H1 (cell line): ENCODE measurements around the gene KCNJ5. TPM values are rescaled to one million over a fixed set of nuclear protein-coding genes. Genes with fewer than 3 reads are reported as not detected.

Source experiments
- CTCF ChIA-PET: fragments of 300-600 bp; sonication (Branson Sonifier 250); formaldehyde crosslinking; loops from one replicate; lab custom pipeline; 2021; ENCODE audit not compliant: partially characterized antibody; lab: Charles Lee
- POLR2A ChIA-PET: fragments of 300-600 bp; sonication (Branson Sonifier 250); formaldehyde crosslinking; loops from one replicate; lab custom pipeline; 2021; ENCODE audit warnings: inconsistent platforms; ENCODE audit not compliant: partially characterized antibody; lab: Charles Lee
- DNase-seq, 2 experiments: peaks; one replicate each; pipeline versions ENCODE4 v3.0.0 to v3.0.0-alpha.2; 2010 to 2022; ENCODE audit warnings: low spot score in 2 of 2, low read depth in 1 of 2, mixed read lengths in 1 of 2
- FAIRE-seq: peaks from 2 replicates; lab custom pipeline; 2011; peaks lifted over from hg19 to GRCh38; lab: Jason Lieb, UNC
- H2AFZ ChIP-seq: 2 replicates; pipeline ENCODE4 v1.8.1; 2012; ENCODE audit warnings: low read length, inconsistent platforms
- H2AK5ac ChIP-seq: 2 replicates; pipeline ENCODE4 v1.6.1; 2013; ENCODE audit warnings: low read depth, low read length
- H2BK120ac ChIP-seq: replicated peaks from 2 replicates; pipeline ENCODE3; 2013; ENCODE audit warnings: low read depth, low read length, inconsistent platforms
- H2BK12ac ChIP-seq: 2 replicates; pipeline ENCODE4 v1.6.1; 2013; ENCODE audit warnings: low read depth, low read length
- H2BK15ac ChIP-seq: 2 replicates; pipeline ENCODE4 v1.6.1; 2013; ENCODE audit warnings: low read length
- H2BK20ac ChIP-seq: 2 replicates; pipeline ENCODE4 v1.6.1; 2013; ENCODE audit warnings: low read length
- H2BK5ac ChIP-seq: 2 replicates; pipeline ENCODE4 v1.6.1; 2013; ENCODE audit warnings: low read depth, low read length
- H3K14ac ChIP-seq: 2 replicates; pipeline ENCODE4 v1.6.1; 2013; ENCODE audit warnings: inconsistent platforms; ENCODE audit not compliant: insufficient read length
- H3K18ac ChIP-seq: 2 replicates; pipeline ENCODE4 v1.6.1; 2013; ENCODE audit warnings: low read length; ENCODE audit errors: extremely low read depth
- H3K23ac ChIP-seq: 2 replicates; pipeline ENCODE4 v1.6.1; 2013; ENCODE audit warnings: inconsistent platforms; ENCODE audit not compliant: insufficient read length
- H3K23me2 ChIP-seq: 2 replicates; pipeline ENCODE4 v1.6.1; 2013; ENCODE audit warnings: low read depth, low read length
- H3K27ac ChIP-seq: 2 replicates; pipeline ENCODE4 v1.6.1; 2011; ENCODE audit warnings: low read depth, low read length, inconsistent platforms
- H3K27me3 ChIP-seq, 4 experiments: replicated peaks in 1 of 4; 1 replicate in 1 of 4; 2 replicates in 3 of 4; pipeline versions ENCODE4 v1.6.1 to v1.8.1; 2011 to 2013; ENCODE audit warnings: low read length in 3 of 4, mild to moderate bottlenecking in 3 of 4, inconsistent platforms in 2 of 4, mixed read lengths in 2 of 4, moderate library complexity in 1 of 4; ENCODE audit not compliant: control insufficient read depth in 3 of 4, insufficient read depth in 3 of 4; ENCODE audit errors: extremely low read depth in 1 of 4
- H3K36me3 ChIP-seq, 4 experiments: 2 replicates each; pipeline versions ENCODE4 v1.6.1 to v1.8.1; 2011 to 2013; ENCODE audit warnings: mild to moderate bottlenecking in 4 of 4, low read length in 3 of 4, moderate library complexity in 2 of 4, control low read depth in 1 of 4, inconsistent platforms in 1 of 4; ENCODE audit not compliant: insufficient read depth in 4 of 4, control insufficient read depth in 2 of 4
- H3K4ac ChIP-seq: replicated peaks from 2 replicates; pipeline ENCODE3; 2013; ENCODE audit warnings: low read length, low read depth, mixed read lengths, inconsistent platforms; ENCODE audit not compliant: insufficient read length
- H3K4me1 ChIP-seq, 4 experiments: replicated peaks in 1 of 4; 1 replicate in 1 of 4; 2 replicates in 3 of 4; pipeline versions ENCODE4 v1.6.1 to v1.8.1; 2011 to 2013; ENCODE audit warnings: low read length in 3 of 4, inconsistent platforms in 2 of 4, mixed read lengths in 1 of 4; ENCODE audit not compliant: insufficient read depth in 4 of 4, control insufficient read depth in 3 of 4
- H3K4me2 ChIP-seq, 2 experiments: 2 replicates each; pipeline versions ENCODE4 v1.6.1 to v1.8.1; 2011 to 2013; ENCODE audit warnings: low read depth in 2 of 2, low read length in 2 of 2, control low read depth in 1 of 2, inconsistent platforms in 1 of 2, mild to moderate bottlenecking in 1 of 2; ENCODE audit not compliant: insufficient read depth in 1 of 2
- H3K4me3 ChIP-seq, 4 experiments: fragments of 200-600, 300-600 bp in 1 of 4; sonication (generic), shearing (Covaris generic), sonication (Bioruptor Twin) in 1 of 4; 2 replicates each; pipeline versions ENCODE4 v1.5.1 to v1.8.1; 2011 to 2016; ENCODE audit warnings: low read length in 4 of 4, low read depth in 3 of 4, control low read depth in 2 of 4, inconsistent platforms in 2 of 4, mild to moderate bottlenecking in 2 of 4, mixed read lengths in 1 of 4, moderate library complexity in 1 of 4; ENCODE audit not compliant: insufficient read depth in 2 of 4; ENCODE audit errors: extremely low read depth in 1 of 4
- H3K56ac ChIP-seq: replicated peaks from 2 replicates; pipeline ENCODE3; 2013; ENCODE audit warnings: low read depth, mild to moderate bottlenecking, mixed read lengths, low read length, inconsistent platforms; ENCODE audit not compliant: insufficient read length
- H3K79me1 ChIP-seq: 2 replicates; pipeline ENCODE4 v1.6.1; 2013; ENCODE audit warnings: low read depth, low read length, control low read depth
- H3K79me2 ChIP-seq, 2 experiments: 2 replicates each; pipeline versions ENCODE4 v1.6.1 to v1.8.1; 2012 to 2013; ENCODE audit warnings: low read length in 2 of 2, mild to moderate bottlenecking in 2 of 2, inconsistent platforms in 1 of 2; ENCODE audit not compliant: insufficient read depth in 2 of 2, control insufficient read depth in 1 of 2
- H3K9ac ChIP-seq, 4 experiments: replicated peaks in 1 of 4; 1 replicate in 1 of 4; 2 replicates in 3 of 4; pipeline versions ENCODE4 v1.6.1 to v1.8.1; 2011 to 2013; ENCODE audit warnings: low read depth in 3 of 4, low read length in 3 of 4, control low read depth in 2 of 4, mild to moderate bottlenecking in 2 of 4, moderate library complexity in 2 of 4, inconsistent platforms in 1 of 4; ENCODE audit errors: extremely low read depth in 1 of 4
- H3K9me3 ChIP-seq, 2 experiments: 2 replicates each; pipeline versions ENCODE4 v1.6.1 to v1.8.1; 2012 to 2013; ENCODE audit warnings: mild to moderate bottlenecking in 2 of 2, moderate library complexity in 2 of 2, control low read depth in 1 of 2, inconsistent platforms in 1 of 2, low read depth in 1 of 2, low read length in 1 of 2, mixed read lengths in 1 of 2; ENCODE audit not compliant: insufficient read depth in 2 of 2
- H4K20me1 ChIP-seq, 2 experiments: replicated peaks in 1 of 2; 2 replicates each; pipeline versions ENCODE3 to v1.8.1; 2011 to 2013; ENCODE audit warnings: inconsistent platforms in 2 of 2, low read length in 2 of 2, mild to moderate bottlenecking in 1 of 2; ENCODE audit not compliant: insufficient read depth in 2 of 2, control insufficient read depth in 1 of 2
- H4K5ac ChIP-seq: 2 replicates; pipeline ENCODE4 v1.6.1; 2013; ENCODE audit warnings: low read length, low read depth, mixed read lengths, inconsistent platforms; ENCODE audit not compliant: insufficient read length
- H4K8ac ChIP-seq: 2 replicates; pipeline ENCODE4 v1.8.0; 2013; ENCODE audit warnings: mild to moderate bottlenecking, moderate library complexity, low read length, inconsistent platforms; ENCODE audit not compliant: insufficient read depth; ENCODE audit errors: extremely low read depth
- H4K91ac ChIP-seq: replicated peaks from 2 replicates; pipeline ENCODE3; 2013; ENCODE audit warnings: low read length, mixed read lengths, inconsistent platforms; ENCODE audit not compliant: insufficient read length
- BRCA1 ChIP-seq: IDR thresholded peaks from 2 replicates; pipeline ENCODE4 v1.6.1; 2012; ENCODE audit warnings: low read depth, low read length, improper control_type of control experiment
- JUN ChIP-seq: IDR thresholded peaks from 2 replicates; pipeline ENCODE4 v1.6.1; 2011; ENCODE audit warnings: low read depth, mild to moderate bottlenecking, improper control_type of control experiment, low read length
- KDM5A ChIP-seq: fragments of 200-600 bp; IDR thresholded peaks from 2 replicates; pipeline ENCODE4 v1.7.1; 2012; ENCODE audit warnings: mild to moderate bottlenecking, low read length, inconsistent platforms, mixed read lengths
- MAFK ChIP-seq: IDR thresholded peaks from 2 replicates; pipeline ENCODE4 v1.6.1; 2012; ENCODE audit warnings: low read depth, mild to moderate bottlenecking, improper control_type of control experiment, low read length
- POLR2AphosphoS5 ChIP-seq: IDR thresholded peaks from 2 replicates; pipeline ENCODE4 v1.6.1; 2011; ENCODE audit warnings: low read depth, low read length
- RNF2 ChIP-seq: fragments of 200-900, 300-1000 bp; sonication (generic); IDR thresholded peaks from 2 replicates; pipeline ENCODE4 v1.7.1; 2016; ENCODE audit warnings: borderline replicate concordance, low read depth, mild to moderate bottlenecking, antibody characterized with exemption, low read length; ENCODE audit not compliant: poor library complexity, severe bottlenecking; ENCODE audit errors: missing control alignments
- SAP30 ChIP-seq: fragments of 300-600 bp; sonication (generic); IDR thresholded peaks from 2 replicates; pipeline ENCODE4 v1.7.1; 2012; ENCODE audit warnings: low read length, moderate library complexity, mild to moderate bottlenecking, inconsistent platforms; ENCODE audit not compliant: insufficient read depth, insufficient replicate concordance
- SP2 ChIP-seq: IDR thresholded peaks from 2 replicates; pipeline ENCODE4 v1.6.1; 2012; ENCODE audit warnings: mild to moderate bottlenecking, low read length, inconsistent platforms
- TAF1 ChIP-seq: IDR thresholded peaks from 2 replicates; pipeline ENCODE4 v1.6.1; 2011; ENCODE audit warnings: mild to moderate bottlenecking, low read depth, low read length
- TCF12 ChIP-seq: IDR thresholded peaks from 2 replicates; pipeline ENCODE4 v1.6.1; 2011; ENCODE audit warnings: low read depth, mild to moderate bottlenecking, low read length
- TEAD4 ChIP-seq: IDR thresholded peaks from 2 replicates; pipeline ENCODE4 v1.6.1; 2012; ENCODE audit warnings: low read depth, low read length, inconsistent platforms, mixed read lengths
- YY1 ChIP-seq: IDR thresholded peaks from 2 replicates; pipeline ENCODE4 v1.6.1; 2011; ENCODE audit warnings: low read depth, mild to moderate bottlenecking, low read length
- whole genome bisulfite sequencing, 2 experiments: shearing (Covaris generic) in 1 of 2; methylation state at CpG; one replicate each; pipeline versions ENCODE4 v1.1.6 to v1.1.7; 2013 to 2015; ENCODE audit warnings: low lambda C conversion rate in 2 of 2, mixed read lengths in 2 of 2, inconsistent platforms in 1 of 2, low coverage in 1 of 2, missing lambda C conversion rate in 1 of 2; ENCODE audit not compliant: insufficient replicate concordance in 2 of 2, insufficient coverage in 1 of 2, insufficient read length in 1 of 2; ENCODE audit errors: extremely low coverage in 1 of 2, missing lambda C conversion rate in 1 of 2; 5-methylcytosine and 5-hydroxymethylcytosine counted together
- polyA plus RNA-seq, 7 experiments: library from polyadenylated mRNA; depleted of rRNA in 3 of 7; stranded (reverse) in 5 of 7; unstranded in 2 of 7; fragments of >200 nt in 5 of 7; fragments of 200-250 nt in 2 of 7; gene quantifications; 1 replicate in 5 of 7; 2 replicates in 1 of 7; 4 replicates in 1 of 7; pipeline versions ENCODE4 v1.2.1 to v1.2.3, GENCODE V29; 2011 to 2013; ENCODE audit warnings: missing spikeins in 2 of 7, mixed read lengths in 2 of 7
- total RNA-seq: library from RNA; stranded (reverse); fragmentation: NEBNext Ultra II Directional; extraction: Animal tissue kit (Norgen Biotek cat#: 25700); gene quantifications from 2 replicates; pipeline ENCODE4 v1.2.1, GENCODE V29; 2021

Gene KCNJ5
- total and polyA plus RNA-seq, 2 of the 8 experiments (the other 6 are each of a cell fraction or from before 2014, with no cell fraction given), result 0.05 TPM; not detected in 1

DNA sequence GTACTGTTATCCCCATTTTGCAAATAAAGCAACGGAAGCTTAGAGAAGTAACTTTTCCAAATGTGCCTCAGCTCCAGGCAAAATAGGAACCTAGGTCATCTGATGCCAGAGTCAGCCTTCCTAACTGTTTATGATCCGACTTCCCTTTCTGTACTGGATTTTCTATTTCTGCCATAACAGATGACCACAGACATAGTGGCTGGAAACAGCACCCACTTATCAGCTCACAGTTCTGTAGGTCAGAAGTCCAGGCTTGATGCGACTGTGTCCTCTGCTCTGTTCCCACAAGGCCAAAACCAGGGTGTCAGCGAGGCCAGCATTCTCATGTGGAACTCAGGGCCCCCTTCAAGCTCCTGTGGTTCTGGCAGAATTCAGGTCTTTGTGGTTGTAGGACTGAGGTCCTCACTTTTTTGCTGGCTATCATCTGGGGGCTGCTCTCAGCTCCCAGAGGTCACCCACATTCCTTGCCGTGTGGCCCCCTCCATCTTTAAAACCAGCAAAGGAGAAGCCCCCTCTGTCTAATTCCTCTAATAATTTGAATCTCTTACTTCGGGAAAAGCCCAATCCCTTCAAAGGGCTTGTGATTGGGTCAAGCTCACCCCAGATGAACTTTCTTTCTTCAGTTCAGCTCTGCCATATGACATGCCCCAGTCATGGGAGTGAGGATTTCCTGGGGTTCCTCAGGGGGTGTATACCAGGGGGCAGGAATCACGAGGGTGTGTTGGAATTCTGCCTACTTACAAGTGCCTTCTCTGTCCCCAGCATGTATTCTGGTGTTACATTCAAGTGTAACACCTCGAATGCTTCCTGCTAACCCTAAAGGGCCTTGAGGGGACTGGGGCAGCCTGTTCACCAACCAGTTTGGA is 15.3 kb downstream of the KCNJ5 start:
- no peak overlapping the region for H3K56ac ChIP-seq
- H3K4ac ChIP-seq, result no peak overlapping the region
- POLR2A ChIA-PET, result interaction anchor here (2.2 kb wide), 1 partner anchor 12 kb away, joined by 4 read pairs; no protein-coding TSS in a partner anchor
- no peak overlapping the region for H4K5ac ChIP-seq
- no peak overlapping the region for H3K27ac ChIP-seq
- CTCF ChIA-PET, result interaction anchor here (0.8 to 14.9 kb wide), 20 partner anchors 8 to 63 kb away, joined by 3 to 332 read pairs (median 4); partner anchors contain the start of genes KCNJ1, KCNJ5 and TP53AIP1
- H4K91ac ChIP-seq, result no peak overlapping the region
- WGBS, 2 experiments, result 71% methylated on average over 8 of the region's 8 CpGs; no CpG with 5 or more reads in 1 of the 2 experiments
- FAIRE-seq (no peak), DNase-seq (no peak)
- no peak overlapping the region for H2BK12ac ChIP-seq
- H2BK120ac ChIP-seq, result no peak overlapping the region
- H3K14ac ChIP-seq, result no peak overlapping the region
- H2BK5ac ChIP-seq, result no peak overlapping the region
- peaks cover 37 to 59% (median 52%) of the 10 kb centered on the region in 4 experiments for H3K27me3 ChIP-seq
- H3K36me3 ChIP-seq, result no peaks in the 10 kb centered on the region
- H3K9ac ChIP-seq, result no peak overlapping the region
- no peak overlapping the region for H2AK5ac ChIP-seq
- H3K23ac ChIP-seq, result no peak overlapping the region
- no peak overlapping the region for H2BK20ac ChIP-seq
- H3K4me3 ChIP-seq, result peak overlapping the region in 1 of 4 experiments; percentile 68; a peak in 1 of 8 replicates
- no peak overlapping the region for H2AFZ ChIP-seq
- no peaks in the 10 kb centered on the region for H3K79me2 ChIP-seq
- no peak overlapping the region for H3K18ac ChIP-seq
- no peaks in the 10 kb centered on the region for H3K79me1 ChIP-seq
- no peak overlapping the region for H2BK15ac ChIP-seq
- peaks cover 2 to 9% of the 10 kb centered on the region in 2 experiments for H4K20me1 ChIP-seq
- H3K23me2 ChIP-seq, result peaks cover 6% of the 10 kb centered on the region; the same call in 1 of the 2 replicates
- no peak overlapping the region for H4K8ac ChIP-seq
- H3K4me2 ChIP-seq, result peak overlapping the region in 1 of 2 experiments; percentile 80; a peak in 1 of 4 replicates
- H3K9me3 ChIP-seq, result no peaks in the 10 kb centered on the region; a peak in 2 of 4 replicates
- H3K4me1 ChIP-seq, result peaks cover 11 to 26% (median 23%) of the 10 kb centered on the region in 4 experiments
- TF ChIP-seq RNF2 (no peak), SP2 (no peak), JUN (no peak), MAFK (no peak), TEAD4 (no peak), SAP30 (no peak), TCF12 (no peak), YY1 (no peak), KDM5A (no peak), BRCA1 (no peak), TAF1 (no peak), POLR2AphosphoS5 (no peak)
